NCI-H1930 (cell line): ENCODE measurements around the gene RAB2B.
A peak's percentile ranks its signal among the peaks of the same experiment; 100 is the strongest.
"Not testable (repeated sequence)": the region's sequence is repeated elsewhere in the genome, so short reads cannot be mapped to it uniquely, and the experiment has no call there.

Experiments used
- DNase-seq, 2 experiments: peaks; one replicate each; lab custom pipeline; 2025; lab: John Stamatoyannopoulos, UW

The RAB2B gene

DNA sequence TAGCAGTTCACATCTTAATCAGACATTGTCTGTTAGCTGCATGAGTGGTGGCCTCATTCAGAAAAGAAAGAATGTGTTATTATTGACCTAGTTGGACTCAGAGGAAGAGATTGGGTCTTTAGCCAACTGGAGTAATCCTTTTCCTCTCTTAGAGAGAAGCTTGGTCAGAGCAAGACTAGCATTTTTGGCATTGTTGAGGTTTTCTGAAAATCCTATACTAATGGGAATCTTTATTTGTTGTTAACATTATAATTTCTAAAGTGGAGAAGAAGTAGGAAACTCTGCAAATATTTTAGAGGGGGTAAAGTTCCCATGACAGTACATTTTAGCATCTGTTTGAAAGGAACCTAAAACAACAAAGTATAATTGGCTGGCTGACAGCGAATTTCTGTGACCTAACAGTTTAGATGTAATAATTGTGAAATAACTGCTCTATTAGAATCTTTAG lies 9.9 kb upstream of the RAB2B start:
- no peak for DNase-seq

DNA sequence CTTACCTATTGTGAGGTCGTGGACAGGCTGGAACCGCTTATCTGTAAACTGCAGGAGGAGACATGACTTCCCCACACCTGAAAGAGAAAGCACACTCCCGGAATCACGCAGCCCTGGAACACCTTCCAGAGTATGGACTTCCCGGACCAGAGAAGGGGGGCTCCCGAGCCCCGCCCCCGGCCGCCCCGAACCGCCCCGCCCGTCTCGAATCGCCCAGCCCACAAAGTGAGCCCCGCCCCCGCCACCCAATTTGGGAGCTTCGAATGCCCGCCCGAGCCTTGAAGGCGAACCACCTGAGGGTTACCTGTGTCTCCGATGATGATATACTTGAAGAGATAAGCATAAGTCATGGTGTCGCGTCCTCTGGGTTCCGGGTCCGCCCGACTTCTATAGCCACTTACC lies 235 bp downstream of the RAB2B start:
- DNase-seq = peak in 1 of 2 experiments; percentile 77

DNA sequence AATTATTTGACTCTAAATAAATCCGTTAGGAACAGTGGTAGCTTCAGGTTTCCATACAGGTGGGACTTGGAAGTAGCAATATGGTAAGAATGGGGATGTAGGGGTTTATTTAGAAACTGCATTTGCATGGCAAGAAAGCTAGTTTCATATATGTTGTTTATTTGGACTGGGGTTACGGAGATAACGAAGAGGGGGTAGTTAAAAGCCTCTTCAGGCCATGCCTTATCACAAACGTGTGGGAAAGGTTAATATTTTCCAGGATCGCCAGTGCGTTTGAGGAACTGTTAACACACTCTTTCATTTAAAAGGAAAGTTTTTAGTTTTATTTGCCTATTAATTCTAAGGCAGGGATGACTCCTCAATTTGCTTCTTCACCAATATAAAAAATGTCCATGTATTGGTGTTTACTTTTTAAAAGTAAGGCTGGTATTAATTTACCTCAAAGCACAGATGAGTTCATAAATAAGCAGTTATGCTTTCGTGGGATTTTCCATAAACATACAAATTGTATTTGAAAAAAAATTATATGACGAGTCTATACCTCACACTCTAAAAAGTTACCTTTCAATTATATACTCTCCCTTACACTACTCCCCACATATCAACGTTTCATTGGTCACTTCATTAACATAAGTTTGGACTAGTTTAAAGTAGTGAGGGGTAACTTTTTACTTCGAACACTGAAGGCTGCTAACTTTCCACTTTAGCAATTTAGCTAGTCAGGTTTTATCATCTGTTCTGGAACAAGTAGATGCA lies 814 bp downstream of the RAB2B start:
- no peak for DNase-seq

DNA sequence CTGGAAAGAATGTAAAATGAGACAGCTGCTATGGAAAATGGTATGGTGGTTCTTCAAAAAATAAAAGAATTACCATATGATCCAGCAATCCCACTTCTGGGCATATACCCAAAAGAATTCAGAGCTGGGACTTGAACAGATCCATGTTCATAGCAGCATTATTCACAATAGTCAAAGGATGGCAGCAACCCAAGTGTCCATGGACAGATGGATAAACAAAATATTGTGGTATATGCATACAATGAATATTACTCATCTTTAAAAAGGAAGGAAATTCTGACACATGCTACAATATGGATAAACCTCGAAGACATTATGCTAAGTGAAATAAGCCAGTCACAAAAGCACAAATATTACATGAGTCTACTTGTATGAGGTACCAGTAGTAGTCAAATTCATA lies 9.1 kb downstream of the RAB2B start:
- DNase-seq = no peak

DNA sequence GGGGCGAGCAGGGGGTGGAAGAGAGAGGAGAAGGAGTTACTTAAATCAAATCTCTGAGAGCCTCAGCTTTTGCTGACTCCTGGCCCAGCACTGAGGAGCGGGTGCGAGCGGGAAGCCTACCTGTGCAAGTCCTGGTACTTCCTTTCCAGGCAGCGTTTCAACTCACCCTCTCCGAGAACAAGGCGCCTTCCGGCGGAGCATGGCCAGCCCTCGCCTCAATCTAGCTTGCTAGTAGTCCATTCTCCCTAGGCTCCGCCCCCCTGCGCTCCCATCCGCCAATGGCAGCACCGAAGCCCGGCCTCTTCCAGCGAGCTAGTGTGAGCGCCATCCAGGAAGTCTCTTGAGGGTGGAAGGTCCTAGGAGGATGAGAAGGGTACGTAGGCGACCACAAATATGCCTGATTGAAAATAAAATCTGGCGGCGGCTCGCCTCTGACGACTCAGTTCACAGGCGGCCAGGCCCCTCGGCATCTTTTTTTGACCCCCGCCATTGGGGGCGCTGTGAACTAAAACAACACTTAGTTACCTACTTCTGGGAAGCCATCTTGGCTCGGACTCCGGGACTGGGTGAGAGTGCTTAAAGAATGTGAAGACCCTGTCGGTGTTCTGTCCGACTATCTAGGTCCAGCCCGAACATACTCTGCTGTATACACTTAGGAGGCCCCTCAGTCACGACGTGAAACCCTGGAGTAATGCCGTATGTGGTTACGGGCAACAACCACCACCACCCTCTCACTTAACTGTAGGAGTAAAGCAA lies 20.7 kb downstream of the RAB2B start, which contains the start of gene CHD8:
CHD8 (minus strand) TSS at position 212 of the 756 bp plus-strand sequence. CDS start 24,480 bp downstream, outside the sequence.
- peak; percentile 99 for DNase-seq

DNA sequence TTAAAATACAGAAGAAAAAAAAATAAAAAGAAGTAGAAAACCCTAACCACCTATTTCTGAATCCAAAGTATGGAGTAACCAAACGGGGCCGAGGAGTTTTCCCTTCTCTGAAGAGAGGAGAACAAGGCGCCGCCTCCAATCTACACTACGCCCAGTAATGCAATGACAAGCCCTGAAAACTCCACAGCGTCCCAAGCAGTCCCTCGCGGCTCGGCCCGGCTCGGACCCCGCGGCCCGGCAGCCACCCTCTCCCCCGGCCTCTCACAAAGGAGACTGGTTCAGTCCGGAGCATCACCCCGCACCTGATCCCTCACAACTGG lies 21.2 kb downstream of the RAB2B start:
- DNase-seq = no peak

DNA sequence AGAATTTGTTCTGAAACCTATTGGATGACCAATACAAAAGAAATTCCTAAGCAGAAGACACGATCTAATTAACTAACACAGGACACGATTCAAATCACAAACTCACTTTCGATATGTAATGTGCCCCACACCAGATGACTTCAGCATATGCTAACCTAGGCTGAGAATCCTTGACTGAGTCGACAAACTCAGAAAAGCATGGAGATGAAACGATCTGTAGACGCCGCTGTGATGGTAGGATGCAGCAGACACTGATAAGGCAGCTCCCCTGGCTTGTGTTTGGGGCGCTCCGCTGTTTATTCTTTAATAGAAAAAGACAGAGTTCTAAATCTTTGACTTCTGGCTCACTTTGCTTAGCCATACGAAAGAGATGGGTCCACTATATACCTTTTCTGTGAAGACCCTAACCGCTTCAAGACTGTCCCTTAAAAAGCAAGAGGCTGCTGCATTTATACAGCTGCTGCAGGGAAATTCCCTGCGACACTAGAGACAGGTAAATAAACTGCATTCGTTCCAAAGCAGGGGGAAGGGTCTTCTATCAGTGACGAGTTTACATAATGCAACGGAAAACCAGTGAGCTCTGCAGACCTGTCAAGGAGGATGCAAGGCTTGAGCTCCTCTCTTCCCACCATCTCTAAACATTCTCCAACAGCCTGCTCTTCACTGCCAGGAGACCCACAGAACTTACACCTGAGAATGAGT lies 21.8 kb downstream of the RAB2B start:
- DNase-seq = no peak

DNA sequence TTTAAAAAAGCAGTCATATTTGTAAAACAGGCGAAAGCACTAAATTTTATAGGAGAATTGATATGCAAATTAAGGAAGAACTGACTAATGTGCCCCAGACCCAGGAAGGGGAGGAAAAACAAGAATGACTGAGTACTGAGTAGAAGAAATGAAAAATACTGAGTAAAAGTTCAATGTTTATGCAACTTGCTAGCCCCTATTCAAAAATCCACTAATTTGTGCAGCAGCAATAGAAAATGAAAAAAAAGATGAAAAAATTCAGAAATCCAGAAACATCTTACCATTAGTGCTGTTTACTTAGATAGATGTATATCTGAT lies 26.9 kb downstream of the RAB2B start:
- no peak for DNase-seq

DNA sequence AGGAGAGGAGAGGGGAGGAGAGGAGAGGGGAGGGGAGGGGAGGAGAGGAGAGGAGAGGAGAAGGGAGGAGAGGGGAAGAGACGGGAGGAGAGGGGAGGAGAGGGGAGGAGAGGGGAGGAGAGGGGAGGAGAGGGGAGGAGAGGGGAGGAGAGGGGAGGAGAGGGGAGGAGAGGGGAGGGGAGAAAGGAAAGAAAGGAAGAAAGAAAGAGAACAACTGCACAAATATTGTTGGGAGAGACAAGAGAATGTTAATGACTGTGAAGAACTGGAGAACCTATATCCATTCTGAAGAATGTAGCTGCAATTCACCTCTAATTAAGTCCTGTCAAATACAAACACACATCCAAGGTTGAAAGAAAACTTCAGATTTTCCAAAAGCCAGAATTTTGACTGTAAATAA lies 34.1 kb downstream of the RAB2B start:
- not testable (repeated sequence) for DNase-seq

DNA sequence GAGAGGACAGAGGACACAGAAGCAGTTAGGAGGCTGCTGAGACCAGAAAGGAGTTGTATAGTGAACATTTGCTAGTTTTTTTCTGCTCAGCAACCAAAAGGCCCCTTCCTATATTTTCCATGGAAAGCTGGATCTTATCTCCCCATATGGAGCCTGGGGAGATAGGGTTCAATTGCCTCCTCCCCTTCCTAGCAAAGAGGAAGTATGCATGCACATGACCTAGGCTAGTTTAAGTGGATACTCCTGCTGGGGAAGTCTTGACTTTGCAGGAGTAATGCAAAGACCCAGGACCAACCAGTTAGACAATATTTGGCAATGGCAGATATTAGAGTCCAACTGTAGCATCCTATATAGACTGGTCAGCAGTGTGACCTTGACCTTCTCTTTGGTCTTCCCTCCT lies 35.9 kb downstream of the RAB2B start:
- DNase-seq = no peak

DNA sequence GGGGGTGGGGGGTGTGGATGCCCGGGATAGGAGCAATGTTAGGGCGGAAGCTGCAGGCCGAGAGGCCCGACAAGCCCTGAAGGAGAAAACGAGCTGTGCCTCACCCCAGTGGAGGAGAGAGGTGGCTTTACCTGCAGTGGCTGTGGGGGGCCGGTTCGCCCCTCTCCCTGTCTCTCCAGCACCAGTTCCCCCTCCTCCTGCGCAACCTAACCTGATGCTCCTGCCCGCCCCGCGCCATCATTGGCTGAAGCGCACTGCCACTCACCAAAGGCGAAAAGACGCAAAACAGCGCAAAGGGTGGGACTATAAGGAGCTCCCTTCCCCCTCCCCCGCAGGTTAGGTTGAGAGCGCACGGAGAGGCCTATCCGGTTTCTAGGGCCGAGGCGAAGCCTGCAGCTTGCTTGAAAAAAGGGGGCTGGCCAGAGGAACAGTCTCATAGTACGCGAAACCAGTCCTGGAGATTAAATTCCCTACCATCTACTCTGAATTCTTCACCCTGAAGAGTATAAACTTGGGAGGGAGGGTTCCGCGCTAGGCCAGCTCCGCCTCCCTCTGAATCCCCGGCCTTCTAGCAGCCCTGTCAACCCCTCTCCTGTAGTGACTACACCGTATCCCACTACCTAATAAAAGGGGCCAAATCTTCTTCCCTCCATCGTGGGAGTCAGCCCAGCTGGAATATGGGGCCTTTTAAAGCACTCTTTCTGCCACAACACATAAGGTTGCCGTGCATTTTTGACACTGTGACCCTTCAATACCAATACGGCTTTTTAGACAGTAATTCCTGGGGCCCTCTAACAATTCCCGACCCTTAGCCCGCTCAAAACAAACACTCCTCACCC lies 39.5 kb downstream of the RAB2B start:
- peak; percentile 93 to 98 for DNase-seq

DNA sequence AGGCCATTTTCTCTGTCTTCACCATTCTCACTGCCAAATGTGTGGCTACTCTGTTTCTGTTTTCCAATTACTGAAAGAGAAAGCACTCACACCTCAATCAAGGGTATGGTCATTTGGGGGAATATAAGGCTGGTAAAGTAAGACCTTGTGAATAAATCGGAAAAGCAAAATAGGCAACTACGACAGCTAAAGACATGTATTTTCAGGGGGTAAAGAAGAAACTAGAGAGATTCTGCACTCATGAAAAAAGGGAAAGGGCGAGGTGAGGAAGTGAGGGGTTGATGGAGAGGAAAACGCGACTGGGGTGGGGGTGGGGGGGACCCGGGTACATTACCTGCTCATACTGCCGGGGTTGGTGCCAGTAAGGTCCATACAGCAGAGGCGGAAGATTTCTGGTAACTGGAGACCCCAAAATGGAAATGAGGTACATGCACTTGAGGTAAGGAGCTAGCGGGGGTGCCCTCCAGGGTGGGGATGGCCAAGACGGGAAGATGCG lies 40.1 kb downstream of the RAB2B start:
- no peak for DNase-seq

DNA sequence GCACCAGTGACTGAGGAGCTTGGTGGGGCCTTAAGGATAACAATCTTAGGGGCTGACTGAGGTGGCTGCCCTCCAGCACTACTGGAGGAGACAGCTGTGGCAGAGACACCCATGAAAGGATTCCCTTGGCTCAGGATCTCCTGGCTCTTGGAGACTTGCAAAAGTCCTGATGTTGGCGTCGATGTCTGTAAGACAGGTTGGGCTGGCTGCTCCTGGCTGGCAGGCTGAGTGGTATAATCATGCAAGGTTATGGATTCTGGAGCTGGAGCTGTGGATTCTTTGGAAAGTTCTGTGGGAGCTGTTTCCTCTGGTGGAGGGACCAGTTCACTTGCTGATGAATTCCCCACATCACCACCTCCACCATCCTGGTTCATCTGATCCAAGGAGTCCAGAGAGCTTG lies 45.6 kb downstream of the RAB2B start:
- DNase-seq = no peak

DNA sequence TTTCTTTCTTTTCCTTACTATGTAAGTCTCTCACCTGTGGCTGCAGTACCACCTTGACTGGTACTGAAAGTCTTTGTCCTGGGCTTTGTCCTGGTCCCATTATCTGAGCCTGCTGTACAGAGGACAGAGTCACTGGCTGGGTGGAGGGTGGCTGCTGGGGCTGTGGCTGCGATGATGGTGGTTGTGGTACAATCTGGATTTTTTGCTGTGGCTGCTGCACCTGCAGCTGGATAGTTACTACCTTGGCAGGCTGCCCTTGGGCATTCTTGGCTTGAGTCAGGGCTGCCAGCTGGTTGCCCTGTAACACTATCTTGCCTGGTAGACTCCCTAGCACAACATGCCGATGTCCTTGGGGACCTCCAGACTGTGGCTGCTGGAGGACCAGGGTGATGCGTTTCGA lies 47.8 kb downstream of the RAB2B start:
- no peak for DNase-seq

DNA sequence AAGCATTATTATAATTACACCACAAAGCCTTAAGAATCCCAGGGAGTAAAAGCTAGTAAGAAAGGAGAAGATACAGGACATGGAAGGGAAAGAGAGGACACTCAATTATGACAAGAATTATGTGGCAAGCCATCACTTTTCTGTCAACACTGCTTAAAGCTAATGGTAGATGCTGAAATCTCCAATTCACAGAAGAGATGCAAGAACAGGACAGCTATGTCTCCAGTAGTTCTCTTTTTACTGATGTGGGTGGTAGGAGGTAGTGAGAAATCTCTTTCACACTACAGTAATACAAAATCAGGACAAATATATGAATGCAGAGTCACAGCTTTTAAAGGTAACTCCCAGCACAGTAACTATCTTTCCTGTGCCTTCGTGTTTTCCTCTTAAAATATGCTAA lies 50.1 kb downstream of the RAB2B start:
- DNase-seq = no peak

DNA sequence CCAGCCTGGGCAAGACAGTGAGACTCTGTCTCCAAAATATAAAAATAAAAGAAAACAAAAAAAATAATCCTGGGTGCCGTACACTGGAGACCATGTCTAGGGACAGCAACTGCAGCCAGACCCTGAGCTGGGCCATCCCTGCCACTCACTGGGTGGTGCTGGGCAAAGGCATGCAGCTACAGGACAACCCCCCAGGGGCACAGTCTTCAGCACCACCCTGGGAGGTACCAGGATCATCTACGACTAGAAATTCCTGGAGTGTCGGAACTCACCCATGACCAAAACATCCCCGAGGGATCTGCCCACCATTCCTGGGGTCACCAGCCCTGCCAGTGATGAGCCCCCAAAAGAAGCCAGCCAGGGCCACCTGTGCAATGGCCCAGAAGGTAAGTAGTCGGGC lies 57.2 kb downstream of the RAB2B start:
- no peak for DNase-seq

DNA sequence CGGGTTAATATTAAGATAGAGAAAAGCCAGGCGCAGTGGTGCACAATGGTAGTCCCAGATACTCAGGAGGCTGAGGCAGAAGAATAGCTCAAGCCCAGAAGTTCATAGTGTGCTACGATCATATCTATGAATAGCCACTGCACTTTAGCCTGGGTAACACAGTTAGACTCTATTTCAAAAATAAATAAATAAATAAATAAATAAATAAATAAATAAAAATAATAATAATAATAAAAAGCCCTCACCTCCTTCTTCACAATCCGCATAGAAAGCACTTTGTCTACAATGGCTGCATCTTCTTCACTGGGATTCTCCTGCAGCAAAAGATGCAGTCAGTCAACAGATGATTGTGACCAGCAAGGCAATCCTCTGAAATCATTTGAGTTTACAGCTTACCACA lies 61.4 kb downstream of the RAB2B start:
- no peak for DNase-seq

DNA sequence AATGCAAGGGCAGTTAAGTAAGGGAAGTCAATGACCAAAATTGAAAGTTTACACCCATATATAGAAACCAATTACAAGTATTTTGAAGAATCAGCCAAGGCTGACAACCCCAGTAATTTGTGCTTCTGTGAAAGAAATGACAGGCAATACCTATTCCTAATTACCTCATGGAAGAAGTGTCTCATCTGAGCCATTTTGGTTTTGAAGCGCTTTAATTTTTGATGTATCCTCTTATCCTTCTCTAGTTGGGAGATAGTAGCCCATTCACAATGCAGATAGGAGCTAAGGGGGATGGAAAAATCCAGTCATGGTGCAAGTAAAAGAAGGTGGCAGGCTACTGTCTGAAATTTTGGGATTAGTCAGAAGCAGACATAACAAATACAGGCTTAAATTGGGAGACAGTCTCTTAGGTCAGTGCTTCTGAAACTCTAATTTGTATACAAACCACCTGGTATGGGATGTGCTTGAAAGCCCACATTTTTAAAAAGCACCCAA lies 62.6 kb downstream of the RAB2B start:
- no peak for DNase-seq
